Smooth muscle cell (in vitro differentiated cells): Measurements from ENCODE around the gene KRTAP9-8. TPM values are rescaled to one million over a fixed set of nuclear protein-coding genes. Genes with fewer than 3 reads are reported as not detected.
"Not testable (repeated sequence)": the region's sequence is repeated elsewhere in the genome, so short reads cannot be mapped to it uniquely, and the experiment has no call there.

Source experiments
- DNase-seq: peaks from one replicate; lab custom pipeline; 2025; ENCODE audit not compliant: unreplicated experiment; lab: John Stamatoyannopoulos, UW
- H2AFZ ChIP-seq: fragments of 200-600 bp; sonication (generic); 2 replicates; pipeline ENCODE4 v1.6.0; 2016; ENCODE audit warnings: antibody characterized with exemption, low read depth, mild to moderate bottlenecking
- H3F3A ChIP-seq: fragments of 200-600 bp; sonication (generic); 2 replicates; pipeline ENCODE4 v1.6.0; 2017; ENCODE audit warnings: antibody characterized with exemption, low read depth
- H3K27ac ChIP-seq: fragments of 200-600 bp; sonication (generic); 2 replicates; pipeline ENCODE4 v1.5.1; 2016; ENCODE audit warnings: low read depth, mild to moderate bottlenecking
- H3K27me3 ChIP-seq: fragments of 200-600 bp; sonication (generic); 2 replicates; pipeline ENCODE4 v1.6.1; 2016; ENCODE audit warnings: low read depth, mild to moderate bottlenecking
- H3K36me3 ChIP-seq: fragments of 200-600 bp; sonication (generic); 2 replicates; pipeline ENCODE4 v1.5.1; 2016; ENCODE audit warnings: low read depth
- H3K4me1 ChIP-seq: fragments of 200-600 bp; sonication (generic); 2 replicates; pipeline ENCODE4 v1.5.1; 2016; ENCODE audit warnings: low read depth
- H3K4me2 ChIP-seq: fragments of 200-600 bp; sonication (generic); 2 replicates; pipeline ENCODE4 v1.6.0; 2016; ENCODE audit warnings: mild to moderate bottlenecking
- H3K4me3 ChIP-seq: fragments of 200-600 bp; sonication (generic); 2 replicates; pipeline ENCODE4 v1.5.1; 2016; ENCODE audit warnings: mild to moderate bottlenecking
- H3K79me2 ChIP-seq: fragments of 200-600 bp; sonication (generic); 2 replicates; pipeline ENCODE4 v1.6.0; 2016; ENCODE audit warnings: low read depth, mild to moderate bottlenecking
- H3K9ac ChIP-seq: fragments of 200-600 bp; sonication (generic); 2 replicates; pipeline ENCODE4 v1.6.0; 2016; ENCODE audit warnings: low read depth
- H3K9me3 ChIP-seq: fragments of 200-600 bp; sonication (generic); replicated peaks from 2 replicates; pipeline ENCODE4 v1.5.1; 2016; ENCODE audit warnings: low read depth
- H4K20me1 ChIP-seq: fragments of 200-600 bp; sonication (generic); 2 replicates; pipeline ENCODE4 v1.6.0; 2016; ENCODE audit warnings: low read depth
- CTCF ChIP-seq: fragments of 200-600 bp; sonication (generic); IDR thresholded peaks from 2 replicates; pipeline ENCODE4 v1.5.1; 2017; ENCODE audit warnings: borderline replicate concordance, mild to moderate bottlenecking, antibody characterized with exemption; ENCODE audit not compliant: insufficient read depth, poor library complexity, severe bottlenecking
- WGBS: methylation state at CpG from one replicate; pipeline ENCODE4 v1.1.7; 2016; ENCODE audit warnings: low lambda C conversion rate; 5-methylcytosine and 5-hydroxymethylcytosine counted together
- polyA plus RNA-seq: library from polyadenylated mRNA; unstranded; fragments of >200 nt; fragmentation: Nextera tagmentation; extraction: Ambion mirVana; gene quantifications from 2 replicates; pipeline ENCODE4 v1.2.1, GENCODE V29; 2016
- total RNA-seq: library from RNA; depleted of rRNA; stranded (reverse); fragments of >200 nt; gene quantifications from 2 replicates; pipeline ENCODE4 v1.2.3, GENCODE V29; 2014

Gene KRTAP9-8
- total and polyA plus RNA-seq, 2 experiments from 2014 or later = not detected

- no peak overlapping the region for H3K4me2 ChIP-seq
- H3K27ac ChIP-seq = no peak overlapping the region
- H3K79me2 ChIP-seq = no peaks in the 10 kb centered on the region
- DNase-seq = no peak
- H3K9me3 ChIP-seq = no peaks in the 10 kb centered on the region
- H3K4me3 ChIP-seq = no peak overlapping the region
- no peaks in the 10 kb centered on the region for H3F3A ChIP-seq
- peaks cover 55% of the 10 kb centered on the region for H3K27me3 ChIP-seq
- H4K20me1 ChIP-seq = no peaks in the 10 kb centered on the region
- no peak overlapping the region for H3K9ac ChIP-seq
- no peak for TF ChIP-seq CTCF
- H2AFZ ChIP-seq = no peak overlapping the region
- H3K4me1 ChIP-seq = no peaks in the 10 kb centered on the region
- H3K36me3 ChIP-seq = no peaks in the 10 kb centered on the region
- WGBS = 85% methylated on average over 1 of the region's 1 CpG
Measured at GRCh38 chr17:41251261-41251660, 13.5 kb downstream of the KRTAP9-8 start.

GRCh38 chr17:41254861-41255260 lies 17.1 kb downstream of the KRTAP9-8 start:
- Histone ChIP-seq H3K9me3 (no peaks in the 10 kb centered on the region), H2AFZ (no peak overlapping the region), H3F3A (no peaks in the 10 kb centered on the region), H3K4me1 (no peaks in the 10 kb centered on the region), H3K27me3 (peaks cover 65% of the 10 kb centered on the region), H3K79me2 (no peaks in the 10 kb centered on the region), H3K27ac (no peak overlapping the region), H3K36me3 (no peaks in the 10 kb centered on the region), H3K9ac (no peak overlapping the region), H3K4me2 (no peak overlapping the region), H4K20me1 (no peaks in the 10 kb centered on the region), H3K4me3 (no peak overlapping the region)
- 0% methylated on average over 1 of the region's 1 CpG for WGBS
- TF ChIP-seq CTCF = no peak
- DNase-seq = no peak

DNA sequence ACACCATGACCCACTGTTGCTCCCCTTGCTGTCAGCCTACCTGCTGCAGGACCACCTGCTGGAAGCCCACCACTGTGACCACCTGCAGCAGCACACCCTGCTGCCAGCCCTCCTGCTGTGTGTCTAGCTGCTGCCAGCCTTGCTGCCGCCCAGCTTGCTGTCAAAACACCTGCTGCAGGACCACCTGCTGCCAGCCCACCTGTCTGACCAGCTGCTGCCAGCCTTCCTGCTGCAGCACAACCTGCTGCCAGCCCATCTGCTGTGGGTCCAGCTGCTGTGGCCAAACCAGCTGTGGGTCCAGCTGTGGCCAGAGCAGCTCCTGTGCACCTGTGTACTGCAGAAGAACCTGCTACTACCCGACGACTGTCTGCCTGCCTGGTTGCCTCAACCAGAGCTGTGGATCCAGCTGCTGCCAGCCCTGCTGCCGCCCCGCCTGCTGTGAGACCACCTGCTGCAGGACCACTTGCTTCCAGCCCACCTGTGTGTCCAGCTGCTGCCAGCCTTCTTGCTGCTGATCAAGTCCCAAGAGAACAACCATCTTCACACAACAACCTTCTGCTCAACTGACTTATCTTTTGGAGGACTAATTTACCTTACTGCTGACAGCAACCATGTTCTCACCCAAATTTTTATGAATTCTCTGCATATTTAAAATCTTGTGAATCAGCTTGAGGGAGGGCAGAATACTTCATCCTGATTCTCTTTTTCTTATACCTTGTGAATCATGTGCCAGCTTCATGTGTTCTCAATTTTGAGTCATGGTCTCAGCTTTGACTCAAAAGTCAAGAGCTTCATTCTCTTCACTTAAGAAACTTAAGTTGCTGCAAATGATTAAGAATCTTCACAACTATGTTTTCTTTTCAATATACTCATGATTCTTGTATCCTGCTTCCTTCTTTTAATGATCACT lies 17.8 kb downstream of the KRTAP9-8 start, which contains the start of gene KRTAP9-9:
Gene KRTAP9-9, plus strand, starts transcription at position 4 of the 910 bp plus-strand sequence.
- not testable (repeated sequence) for H4K20me1 ChIP-seq, H3K36me3 ChIP-seq, H3K4me3 ChIP-seq, H3K4me1 ChIP-seq, DNase-seq, H2AFZ ChIP-seq, H3K27ac ChIP-seq, H3K4me2 ChIP-seq, H3K9me3 ChIP-seq, H3K9ac ChIP-seq, H3K79me2 ChIP-seq, H3F3A ChIP-seq
- peaks cover 60% of the 10 kb centered on the region for H3K27me3 ChIP-seq
- 85% methylated on average over 5 of the region's 5 CpGs for WGBS

DNA sequence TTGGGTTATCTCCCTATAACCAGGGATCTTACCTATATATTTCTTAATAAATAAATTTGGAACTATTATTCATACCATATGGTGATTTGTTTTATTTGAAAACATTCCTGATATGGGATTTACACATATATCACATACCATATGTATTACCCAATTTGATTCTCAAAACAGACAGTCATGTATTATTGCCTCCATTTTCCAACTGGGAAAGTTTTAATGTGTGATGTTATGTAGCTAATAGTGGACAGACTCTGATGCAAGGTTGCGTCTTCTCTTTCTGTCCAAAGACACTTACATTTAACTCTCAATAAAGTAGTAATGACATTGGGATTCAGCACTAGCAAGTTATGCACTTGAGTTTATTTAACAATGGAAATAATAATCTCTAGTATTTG lies 18.5 kb downstream of the KRTAP9-8 start:
- H3K9ac ChIP-seq = no peak overlapping the region
- H3K9me3 ChIP-seq = no peaks in the 10 kb centered on the region
- peaks cover 53% of the 10 kb centered on the region for H3K27me3 ChIP-seq
- no peak for DNase-seq
- no peaks in the 10 kb centered on the region for H3F3A ChIP-seq
- no peaks in the 10 kb centered on the region for H3K79me2 ChIP-seq
- WGBS = 100% methylated on average over 1 of the region's 1 CpG
- no peak overlapping the region for H3K4me3 ChIP-seq
- TF ChIP-seq CTCF = no peak
- no peak overlapping the region for H2AFZ ChIP-seq
- H3K4me2 ChIP-seq = no peak overlapping the region
- H3K36me3 ChIP-seq = no peaks in the 10 kb centered on the region
- no peaks in the 10 kb centered on the region for H3K4me1 ChIP-seq
- H3K27ac ChIP-seq = no peak overlapping the region
- H4K20me1 ChIP-seq = no peaks in the 10 kb centered on the region
